CD8-positive, alpha-beta memory T cell (primary cell): ENCODE results near the gene JMJD4. TPM values are rescaled to one million over a fixed set of nuclear protein-coding genes. Genes with fewer than 3 reads are reported as not detected.

Experiments used
- CTCF ChIA-PET: fragments of 350-600 bp; sonication (Branson Sonifier 250); formaldehyde crosslinking; loops from one replicate; lab custom pipeline; 2021; ENCODE audit warnings: antibody characterized with exemption; lab: Charles Lee
- POLR2A ChIA-PET: fragments of 350-600 bp; sonication (Branson Sonifier 250); formaldehyde crosslinking; loops from one replicate; lab custom pipeline; 2021; ENCODE audit warnings: antibody characterized with exemption; lab: Charles Lee
- DNase-seq, 5 donors: peaks; one replicate each; pipeline versions ENCODE4 v3.0.0 to v3.0.0-alpha.2; 2020 to 2022; ENCODE audit warnings: mixed read lengths in 1 of 5
- H3K27ac ChIP-seq: one replicate; pipeline ENCODE4 v1.7.0; 2013; ENCODE audit warnings: low read depth, mild to moderate bottlenecking, low read length, moderate library complexity
- H3K27me3 ChIP-seq: 2 replicates; pipeline ENCODE4 v1.7.0; 2013; ENCODE audit warnings: low read length, mild to moderate bottlenecking; ENCODE audit not compliant: insufficient read depth, poor library complexity, severe bottlenecking
- H3K36me3 ChIP-seq: 2 replicates; pipeline ENCODE4 v1.7.0; 2013; ENCODE audit warnings: mild to moderate bottlenecking, low read length, moderate library complexity; ENCODE audit not compliant: insufficient read depth
- H3K4me1 ChIP-seq: 2 replicates; pipeline ENCODE4 v1.7.0; 2013; ENCODE audit warnings: mild to moderate bottlenecking, low read length, moderate library complexity; ENCODE audit not compliant: insufficient read depth
- H3K4me3 ChIP-seq: 2 replicates; pipeline ENCODE4 v1.7.0; 2013; ENCODE audit warnings: mild to moderate bottlenecking, low read length
- H3K9me3 ChIP-seq: 2 replicates; pipeline ENCODE4 v1.7.0; 2013; ENCODE audit warnings: mild to moderate bottlenecking, low read length
- H3K27ac Mint-ChIP-seq, 8 donors: one replicate each; pipeline ENCODE4 v1.8.0; 2020 to 2021; ENCODE audit warnings: mixed read lengths in 8 of 8, mild to moderate bottlenecking in 6 of 8, inconsistent platforms in 3 of 8, moderate library complexity in 3 of 8
- H3K27me3 Mint-ChIP-seq, 2 donors: one replicate each; pipeline ENCODE4 v1.8.0; 2020 to 2021; ENCODE audit warnings: mixed read lengths in 2 of 2, mild to moderate bottlenecking in 1 of 2, moderate library complexity in 1 of 2
- H3K36me3 Mint-ChIP-seq, 3 donors: one replicate each; pipeline ENCODE4 v1.8.0; 2020 to 2021; ENCODE audit warnings: mixed read lengths in 3 of 3, inconsistent platforms in 1 of 3, mild to moderate bottlenecking in 1 of 3
- H3K4me1 Mint-ChIP-seq, 3 donors: one replicate each; pipeline ENCODE4 v1.8.0; 2020 to 2021; ENCODE audit warnings: mixed read lengths in 3 of 3, inconsistent platforms in 1 of 3, mild to moderate bottlenecking in 1 of 3
- H3K4me3 Mint-ChIP-seq, 7 donors: one replicate each; pipeline ENCODE4 v1.8.0; 2020 to 2021; ENCODE audit warnings: mixed read lengths in 7 of 7, mild to moderate bottlenecking in 6 of 7, moderate library complexity in 4 of 7, inconsistent platforms in 2 of 7
- H3K9me3 Mint-ChIP-seq, 5 donors: one replicate each; pipeline ENCODE4 v1.8.0; 2020 to 2022; ENCODE audit warnings: mixed read lengths in 5 of 5, mild to moderate bottlenecking in 3 of 5, moderate library complexity in 2 of 5, inconsistent platforms in 1 of 5
- polyA plus RNA-seq: library from polyadenylated mRNA; unstranded; fragments of 300-500 nt; fragmentation: Illumina TruSeq; gene quantifications from one replicate; pipeline ENCODE4 v1.2.3, GENCODE V29; 2021
- total RNA-seq, 2 experiments: library from RNA; stranded (reverse); gene quantifications; one replicate each; pipeline ENCODE4 v1.2.3, GENCODE V29; 2021

Gene JMJD4
- total and polyA plus RNA-seq, 3 experiments from 2014 or later = 23.1 to 28.0 (median 25.8) TPM

DNA sequence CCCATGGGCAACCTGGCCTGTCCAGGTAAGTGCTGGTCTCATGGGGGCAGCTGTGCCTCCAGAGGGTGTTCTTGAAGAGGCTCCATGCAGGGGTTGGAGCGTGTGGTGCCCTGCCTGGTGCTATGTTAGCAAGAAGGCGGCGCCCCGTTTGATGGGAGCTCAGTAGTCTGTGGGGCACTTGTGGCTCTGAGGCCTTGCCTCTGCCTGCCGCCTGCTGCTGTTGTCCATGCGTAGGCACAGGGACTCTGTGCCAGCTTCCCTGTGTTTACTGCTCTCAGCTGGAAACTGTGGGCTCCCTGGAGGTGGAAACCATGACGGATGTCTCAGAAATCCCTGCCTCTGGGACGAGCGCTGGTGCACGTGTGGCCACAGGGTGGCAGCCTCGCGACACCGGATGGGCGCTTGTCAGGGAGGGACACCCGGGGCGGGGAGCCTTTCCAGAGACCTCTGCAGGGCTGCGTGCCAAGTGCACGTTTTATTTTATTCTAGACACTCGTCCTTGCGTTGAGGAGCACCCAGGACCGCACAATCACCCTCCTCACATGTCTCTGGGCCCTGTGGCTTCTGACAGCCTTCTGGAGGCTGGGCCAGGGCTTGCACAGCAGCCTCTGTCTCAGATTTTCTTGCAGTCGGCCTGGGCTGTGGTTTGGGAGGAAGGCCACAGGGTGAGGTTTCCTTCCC lies 27.3 kb upstream of the JMJD4 start:
- Histone ChIP-seq H3K27ac (no peak overlapping the region), H3K9me3 (no peaks in the 10 kb centered on the region), H3K36me3 (peaks cover 13% of the 10 kb centered on the region), H3K27me3 (no peaks in the 10 kb centered on the region), H3K4me1 (peaks cover 67% of the 10 kb centered on the region), H3K4me3 (peak overlapping the region; percentile 35)
- Mint-ChIP-seq H3K9me3 (no peaks in the 10 kb centered on the region), H3K4me3 (peak overlapping the region; percentile 59 to 88 (median 71)), H3K27ac (peak overlapping the region; percentile 83 to 97 (median 88)), H3K4me1 (peaks cover 66 to 85% (median 80%) of the 10 kb centered on the region in 3 donors), H3K36me3 (peaks cover 0 to 37% (median 8%) of the 10 kb centered on the region in 3 donors), H3K27me3 (no peaks in the 10 kb centered on the region)
- peak; percentile 80 to 95 (median 84) for DNase-seq
- CTCF ChIA-PET = interaction anchor here (0.6 to 8.4 kb wide), 29 partner anchors 10 to 1212 kb away, joined by 3 to 80 read pairs (median 4); partner anchors contain the start of genes IBA57 and WNT9A
- POLR2A ChIA-PET = interaction anchor here (0.7 to 1.1 kb wide), 4 partner anchors 11 to 143 kb away, joined by 3 to 5 read pairs (median 4); partner anchors contain the start of gene JMJD4

- H3K27ac ChIP-seq = no peak overlapping the region
- peaks cover 13% of the 10 kb centered on the region for H3K36me3 ChIP-seq
- ChIA-PET POLR2A (interaction anchor here (0.9 kb wide), 1 partner anchor 12 kb away, joined by 3 read pairs; no protein-coding TSS in a partner anchor), CTCF (interaction anchor here (0.6 to 8.4 kb wide), 24 partner anchors 10 to 1211 kb away, joined by 3 to 80 read pairs (median 4); partner anchors contain the start of genes IBA57 and WNT9A)
- H3K4me1 ChIP-seq = peaks cover 61% of the 10 kb centered on the region
- H3K4me3 ChIP-seq = peak overlapping the region; percentile 35
- H3K36me3 Mint-ChIP-seq = peaks cover 0 to 41% (median 8%) of the 10 kb centered on the region in 3 donors
- H3K4me1 Mint-ChIP-seq = peaks cover 59 to 83% (median 76%) of the 10 kb centered on the region in 3 donors
- no peak for DNase-seq
- H3K4me3 Mint-ChIP-seq = peak overlapping the region in 6 of 7 donors; percentile 43 to 75 (median 60)
- H3K9me3 Mint-ChIP-seq = no peaks in the 10 kb centered on the region
- H3K27me3 Mint-ChIP-seq = no peaks in the 10 kb centered on the region
- no peaks in the 10 kb centered on the region for H3K9me3 ChIP-seq
- no peaks in the 10 kb centered on the region for H3K27me3 ChIP-seq
- peak overlapping the region; percentile 83 to 96 (median 88) for H3K27ac Mint-ChIP-seq
These were observed 26.6 kb upstream of the JMJD4 start for GRCh38 chr1:227761621-227762230.

GRCh38 chr1:227760377-227760776 lies 25.3 kb upstream of the JMJD4 start:
- peaks cover 0 to 50% (median 12%) of the 10 kb centered on the region in 3 donors for H3K36me3 Mint-ChIP-seq

DNA sequence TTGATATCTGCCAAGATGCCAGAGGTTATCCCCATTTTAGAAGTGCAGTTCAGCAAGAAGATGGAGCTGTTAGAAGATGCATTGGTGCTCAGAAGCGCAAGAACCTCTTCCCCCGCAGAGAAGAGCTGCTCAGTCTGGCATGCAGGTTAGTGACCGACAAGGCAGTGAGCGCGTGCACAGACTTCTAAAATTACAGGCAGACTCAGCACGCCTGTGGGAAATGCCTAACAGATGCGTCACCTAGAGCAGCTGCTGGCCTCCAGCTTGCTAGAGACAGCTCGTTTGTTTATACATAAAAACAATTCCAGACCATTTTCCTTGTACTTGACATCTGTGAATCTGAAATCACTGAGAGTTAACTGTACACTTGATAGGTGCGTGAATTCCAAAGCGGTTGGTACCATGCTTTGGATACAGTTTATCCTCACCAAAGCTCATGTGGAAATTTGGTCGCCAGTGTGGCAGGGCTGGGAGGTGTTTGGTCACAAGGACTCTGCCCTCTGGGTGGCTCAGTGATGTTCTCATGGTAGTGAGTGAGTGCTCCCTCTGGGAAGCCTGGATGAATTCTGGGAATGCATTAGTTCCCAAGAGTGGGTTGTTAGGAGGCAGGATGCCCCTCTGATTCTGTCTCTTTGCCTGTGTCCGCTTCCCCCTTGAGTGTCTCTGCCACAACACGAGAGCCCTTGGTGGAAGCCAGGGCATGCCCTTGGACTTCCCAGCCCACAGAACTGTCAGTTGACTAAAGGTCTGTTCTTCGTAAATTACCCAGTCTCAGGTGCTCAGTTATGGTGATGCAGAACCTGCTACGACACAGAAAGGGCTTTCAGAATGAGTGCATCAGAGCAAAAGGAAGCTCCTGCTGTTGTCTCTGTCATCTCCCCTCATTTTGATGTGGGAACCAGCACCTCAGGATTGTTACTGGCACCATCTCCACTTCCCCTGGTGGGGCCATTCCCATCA lies 24.5 kb upstream of the JMJD4 start:
- H3K4me1 ChIP-seq = peaks cover 40% of the 10 kb centered on the region
- no peaks in the 10 kb centered on the region for H3K27me3 ChIP-seq
- H3K36me3 Mint-ChIP-seq = peaks cover 0 to 53% (median 13%) of the 10 kb centered on the region in 3 donors
- no peaks in the 10 kb centered on the region for H3K9me3 Mint-ChIP-seq
- no peak for DNase-seq
- H3K9me3 ChIP-seq = no peaks in the 10 kb centered on the region
- H3K27ac Mint-ChIP-seq = peak overlapping the region in 2 of 8 donors; percentile 61 to 77
- no peak overlapping the region for H3K4me3 Mint-ChIP-seq
- CTCF ChIA-PET = interaction anchor here (0.9 to 8.4 kb wide), 3 partner anchors 186 to 193 kb away, joined by 3 to 80 read pairs (median 3); no protein-coding TSS in a partner anchor
- peaks cover 13% of the 10 kb centered on the region for H3K36me3 ChIP-seq
- POLR2A ChIA-PET = no interaction called here
- peaks cover 38 to 62% (median 56%) of the 10 kb centered on the region in 3 donors for H3K4me1 Mint-ChIP-seq
- H3K27ac ChIP-seq = no peak overlapping the region
- no peaks in the 10 kb centered on the region for H3K27me3 Mint-ChIP-seq
- no peak overlapping the region for H3K4me3 ChIP-seq

More at GRCh38 chr1:227760377-227760776, 25.3 kb upstream of the JMJD4 start:
- CTCF ChIA-PET = interaction anchor here (3.9 to 8.4 kb wide), 3 partner anchors 14 to 192 kb away, joined by 25 to 80 read pairs (median 51); no protein-coding TSS in a partner anchor
- Mint-ChIP-seq H3K4me3 (peak overlapping the region in 1 of 7 donors; percentile 43), H3K27me3 (no peaks in the 10 kb centered on the region), H3K9me3 (no peaks in the 10 kb centered on the region), H3K27ac (peak overlapping the region in 2 of 8 donors; percentile 58 to 61), H3K4me1 (peaks cover 46 to 70% (median 63%) of the 10 kb centered on the region in 3 donors)
- Histone ChIP-seq H3K4me3 (no peak overlapping the region), H3K4me1 (peaks cover 47% of the 10 kb centered on the region), H3K27ac (no peak overlapping the region), H3K9me3 (no peaks in the 10 kb centered on the region), H3K27me3 (no peaks in the 10 kb centered on the region), H3K36me3 (peaks cover 13% of the 10 kb centered on the region)
- no peak for DNase-seq
- POLR2A ChIA-PET = no interaction called here

DNA sequence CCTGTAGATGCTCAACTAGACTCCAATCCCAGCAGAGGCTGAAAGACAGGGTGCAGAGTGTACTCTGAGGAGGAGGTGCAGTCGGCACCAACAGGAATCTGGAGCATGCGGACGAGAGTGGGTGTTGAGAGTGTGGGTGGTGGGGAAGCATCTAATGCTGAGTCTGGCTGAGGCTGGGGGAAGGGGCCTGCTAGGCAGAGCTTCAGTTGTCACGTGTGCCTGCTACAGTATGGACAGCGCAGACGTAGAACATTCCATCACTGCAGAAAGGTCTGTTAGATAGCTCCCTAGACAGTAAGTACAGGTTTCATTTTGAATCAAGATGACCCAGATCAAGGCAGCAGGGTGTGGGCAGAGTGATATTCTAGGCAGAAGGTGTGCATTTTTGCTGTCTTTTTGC lies 23.3 kb upstream of the JMJD4 start:
- ChIA-PET POLR2A (no interaction called here), CTCF (interaction anchor here (0.9 to 1.7 kb wide), 2 partner anchors 187 to 195 kb away, joined by 3 to 8 read pairs; no protein-coding TSS in a partner anchor)
- peaks cover 13% of the 10 kb centered on the region for H3K36me3 ChIP-seq
- Mint-ChIP-seq H3K9me3 (no peaks in the 10 kb centered on the region), H3K36me3 (peaks cover 0 to 62% (median 16%) of the 10 kb centered on the region in 3 donors), H3K27ac (peak overlapping the region in 3 of 8 donors; percentile 39 to 63 (median 55)), H3K4me3 (peak overlapping the region in 1 of 7 donors; percentile 27), H3K27me3 (no peaks in the 10 kb centered on the region), H3K4me1 (peaks cover 30 to 55% (median 48%) of the 10 kb centered on the region in 3 donors)
- no peak overlapping the region for H3K27ac ChIP-seq
- peaks cover 27% of the 10 kb centered on the region for H3K4me1 ChIP-seq
- DNase-seq = peak in 1 of 5 donors; percentile 11
- no peaks in the 10 kb centered on the region for H3K9me3 ChIP-seq
- H3K4me3 ChIP-seq = no peak overlapping the region
- H3K27me3 ChIP-seq = no peaks in the 10 kb centered on the region

- CTCF ChIA-PET = interaction anchor here (1.7 kb wide), 1 partner anchor 196 kb away, joined by 8 read pairs; no protein-coding TSS in a partner anchor
- H3K27ac Mint-ChIP-seq = peak overlapping the region in 1 of 8 donors; percentile 36
- H3K27me3 ChIP-seq = no peaks in the 10 kb centered on the region
- no peak overlapping the region for H3K27ac ChIP-seq
- POLR2A ChIA-PET = no interaction called here
- DNase-seq = no peak
- peaks cover 24 to 49% (median 47%) of the 10 kb centered on the region in 3 donors for H3K4me1 Mint-ChIP-seq
- H3K27me3 Mint-ChIP-seq = no peaks in the 10 kb centered on the region
- H3K36me3 Mint-ChIP-seq = peaks cover 0 to 67% (median 16%) of the 10 kb centered on the region in 3 donors
- H3K4me1 ChIP-seq = peaks cover 21% of the 10 kb centered on the region
- no peak overlapping the region for H3K4me3 ChIP-seq
- no peaks in the 10 kb centered on the region for H3K9me3 Mint-ChIP-seq
- peaks cover 13% of the 10 kb centered on the region for H3K36me3 ChIP-seq
- H3K4me3 Mint-ChIP-seq = no peak overlapping the region
- H3K9me3 ChIP-seq = no peaks in the 10 kb centered on the region
These were observed 22.7 kb upstream of the JMJD4 start for GRCh38 chr1:227757781-227758180.
